ENCODE data around the gene BRICD5. TPM values are rescaled to one million over a fixed set of nuclear protein-coding genes. Genes with fewer than 3 reads are reported as not detected.

BRICD5 gene
- total RNA-seq, 2 donors from 2014 or later: 7.7 to 15.2 TPM

GRCh38 chr16:2235695-2236336 lies 25.2 kb upstream of the BRICD5 start:
- H3K4me3 ChIP-seq: no peak overlapping the region
- intact Hi-C loops (cut with DNase I): no loop called here
- no peak for DNase-seq
- no peak for TF ChIP-seq CTCF (IDR thresholded peaks at IDR 0.05)
- no peak overlapping the region for H3K27ac ChIP-seq
- peaks cover 16% of the 10 kb centered on the region for H3K4me1 ChIP-seq
- peaks cover 23% of the 10 kb centered on the region for H3K36me3 ChIP-seq
- H3K9ac ChIP-seq (ENCODE audit: low read depth in 2 of 2, low read length in 2 of 2): no peak overlapping the region
- peaks cover 26% of the 10 kb centered on the region for H3K27me3 ChIP-seq
- H3K9me3 ChIP-seq: no peaks in the 10 kb centered on the region

GRCh38 chr16:2235234-2235651 lies 24.6 kb upstream of the BRICD5 start:
- no peak for DNase-seq
- Histone ChIP-seq H3K9ac (ENCODE audit: low read depth in 2 of 2, low read length in 2 of 2) (no peak overlapping the region), H3K27me3 (peaks cover 26% of the 10 kb centered on the region), H3K4me3 (no peak overlapping the region), H3K9me3 (no peaks in the 10 kb centered on the region), H3K27ac (no peak overlapping the region), H3K36me3 (peaks cover 23% of the 10 kb centered on the region), H3K4me1 (peaks cover 16% of the 10 kb centered on the region)
- TF ChIP-seq CTCF (IDR thresholded peaks at IDR 0.05): no peak
- intact Hi-C loops (cut with DNase I): no loop called here

- Histone ChIP-seq H3K4me3 (no peak overlapping the region), H3K27ac (no peak overlapping the region), H3K4me1 (peaks cover 16% of the 10 kb centered on the region), H3K9me3 (no peaks in the 10 kb centered on the region), H3K36me3 (peaks cover 25% of the 10 kb centered on the region), H3K27me3 (peaks cover 26% of the 10 kb centered on the region), H3K9ac (ENCODE audit: low read depth in 2 of 2, low read length in 2 of 2) (no peak overlapping the region)
- intact Hi-C loops (cut with DNase I): no loop called here
- TF ChIP-seq CTCF (IDR thresholded peaks at IDR 0.05): no peak
- no peak for DNase-seq
These were observed 24.1 kb upstream of the BRICD5 start for GRCh38 chr16:2234813-2235170.

- DNase-seq: no peak
- peaks cover 32% of the 10 kb centered on the region for H3K36me3 ChIP-seq
- intact Hi-C loops (cut with DNase I): no loop called here
These were observed 23.5 kb upstream of the BRICD5 start for GRCh38 chr16:2233872-2234812.

More at GRCh38 chr16:2233872-2234812, 23.5 kb upstream of the BRICD5 start:
- Histone ChIP-seq H3K4me1 (peaks cover 16% of the 10 kb centered on the region), H3K9ac (ENCODE audit: low read depth in 2 of 2, low read length in 2 of 2) (no peak overlapping the region), H3K9me3 (no peaks in the 10 kb centered on the region), H3K27ac (no peak overlapping the region), H3K27me3 (peaks cover 26% of the 10 kb centered on the region), H3K4me3 (no peak overlapping the region)
- no peak for TF ChIP-seq CTCF (IDR thresholded peaks at IDR 0.05)

All from colonic mucosa (tissue), 4 donors.